Stimulated activated naive CD8-positive, alpha-beta T cell treated with anti-CD3 and anti-CD28 coated beads, Interleukin-15, Interleukin-2, amounts not matched to agents 100 ng/mL and 50 ng/mL, for 24 hours (primary cell): ENCODE data around the gene FOXE1.

Experiments
- H3K27ac Mint-ChIP-seq: one replicate; pipeline ENCODE4 v1.8.0; 2021; ENCODE audit warnings: mild to moderate bottlenecking, mixed read lengths
- H3K27me3 Mint-ChIP-seq: one replicate; pipeline ENCODE4 v1.8.0; 2021; ENCODE audit warnings: mixed read lengths
- H3K36me3 Mint-ChIP-seq: one replicate; pipeline ENCODE4 v1.8.0; 2021; ENCODE audit warnings: low read depth, mixed read lengths
- H3K4me1 Mint-ChIP-seq: one replicate; pipeline ENCODE4 v1.8.0; 2021; ENCODE audit warnings: low read depth, mixed read lengths
- H3K4me3 Mint-ChIP-seq: one replicate; pipeline ENCODE4 v1.8.0; 2021; ENCODE audit warnings: mild to moderate bottlenecking, mixed read lengths
- H3K9me3 Mint-ChIP-seq: one replicate; pipeline ENCODE4 v1.8.0; 2021; ENCODE audit warnings: mixed read lengths

FOXE1 gene

GRCh38 chr9:97840521-97840920, 12.5 kb upstream of the FOXE1 start:
- H3K4me1 Mint-ChIP-seq = no peaks in the 10 kb centered on the region
- no peak overlapping the region for H3K27ac Mint-ChIP-seq
- H3K9me3 Mint-ChIP-seq = no peaks in the 10 kb centered on the region
- no peak overlapping the region for H3K4me3 Mint-ChIP-seq
- H3K27me3 Mint-ChIP-seq = peaks cover 66% of the 10 kb centered on the region
- no peaks in the 10 kb centered on the region for H3K36me3 Mint-ChIP-seq

DNA sequence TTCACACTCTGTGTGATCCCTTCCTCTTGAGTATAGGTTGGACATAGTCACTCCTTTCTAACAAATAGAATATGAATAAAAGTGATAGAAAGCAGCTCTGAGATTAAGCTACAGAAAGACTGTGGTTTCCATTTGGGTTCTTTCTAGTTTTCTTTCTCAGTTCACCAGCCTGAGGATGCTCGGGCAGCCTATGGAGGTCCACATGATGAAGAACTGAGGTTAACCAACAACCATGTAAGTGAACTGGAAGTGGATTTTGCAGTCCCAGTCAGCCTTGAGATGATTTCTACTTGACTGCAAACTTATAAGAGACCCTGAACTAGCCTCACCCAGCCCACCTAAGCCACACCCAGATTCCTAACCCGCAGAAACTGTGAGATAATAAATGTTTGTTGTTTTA, 10.1 kb upstream of the FOXE1 start:
- H3K4me1 Mint-ChIP-seq = peaks cover 3% of the 10 kb centered on the region
- H3K4me3 Mint-ChIP-seq = no peak overlapping the region
- H3K9me3 Mint-ChIP-seq = no peaks in the 10 kb centered on the region
- H3K27ac Mint-ChIP-seq = no peak overlapping the region
- H3K36me3 Mint-ChIP-seq = no peaks in the 10 kb centered on the region
- peaks cover 73% of the 10 kb centered on the region for H3K27me3 Mint-ChIP-seq

- Mint-ChIP-seq H3K9me3 (no peaks in the 10 kb centered on the region), H3K4me1 (peaks cover 15% of the 10 kb centered on the region), H3K27me3 (peaks cover 85% of the 10 kb centered on the region), H3K4me3 (no peak overlapping the region), H3K27ac (no peak overlapping the region), H3K36me3 (no peaks in the 10 kb centered on the region)
These were observed 7.9 kb upstream of the FOXE1 start for GRCh38 chr9:97845130-97845529.

DNA sequence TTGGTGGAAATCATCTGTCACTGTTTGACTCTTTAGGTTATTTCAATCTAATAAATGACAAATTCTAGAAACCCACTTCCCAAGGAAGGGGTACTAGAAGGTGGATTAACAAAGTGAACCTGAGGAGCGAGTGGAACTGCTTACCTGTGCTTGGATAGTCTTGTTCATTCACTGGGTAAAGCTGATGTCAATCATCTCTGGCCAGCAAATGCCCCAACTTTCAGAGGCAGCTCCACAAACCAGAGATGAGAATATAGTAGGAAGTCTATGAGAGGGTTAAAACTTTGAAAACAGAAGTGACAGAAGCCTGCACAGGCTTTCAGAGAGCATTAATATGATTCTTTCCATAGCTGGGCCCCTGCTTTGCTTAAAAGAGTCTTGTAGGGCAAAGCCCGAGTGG, 7.3 kb upstream of the FOXE1 start:
- H3K4me1 Mint-ChIP-seq = peaks cover 15% of the 10 kb centered on the region
- H3K9me3 Mint-ChIP-seq = no peaks in the 10 kb centered on the region
- peaks cover 85% of the 10 kb centered on the region for H3K27me3 Mint-ChIP-seq
- no peak overlapping the region for H3K4me3 Mint-ChIP-seq
- no peak overlapping the region for H3K27ac Mint-ChIP-seq
- H3K36me3 Mint-ChIP-seq = no peaks in the 10 kb centered on the region

- H3K9me3 Mint-ChIP-seq = no peaks in the 10 kb centered on the region
- H3K36me3 Mint-ChIP-seq = no peaks in the 10 kb centered on the region
- H3K27me3 Mint-ChIP-seq = peaks cover 85% of the 10 kb centered on the region
- peaks cover 15% of the 10 kb centered on the region for H3K4me1 Mint-ChIP-seq
- no peak overlapping the region for H3K4me3 Mint-ChIP-seq
- no peak overlapping the region for H3K27ac Mint-ChIP-seq
These were observed 6.7 kb upstream of the FOXE1 start for GRCh38 chr9:97846347-97846746.

DNA sequence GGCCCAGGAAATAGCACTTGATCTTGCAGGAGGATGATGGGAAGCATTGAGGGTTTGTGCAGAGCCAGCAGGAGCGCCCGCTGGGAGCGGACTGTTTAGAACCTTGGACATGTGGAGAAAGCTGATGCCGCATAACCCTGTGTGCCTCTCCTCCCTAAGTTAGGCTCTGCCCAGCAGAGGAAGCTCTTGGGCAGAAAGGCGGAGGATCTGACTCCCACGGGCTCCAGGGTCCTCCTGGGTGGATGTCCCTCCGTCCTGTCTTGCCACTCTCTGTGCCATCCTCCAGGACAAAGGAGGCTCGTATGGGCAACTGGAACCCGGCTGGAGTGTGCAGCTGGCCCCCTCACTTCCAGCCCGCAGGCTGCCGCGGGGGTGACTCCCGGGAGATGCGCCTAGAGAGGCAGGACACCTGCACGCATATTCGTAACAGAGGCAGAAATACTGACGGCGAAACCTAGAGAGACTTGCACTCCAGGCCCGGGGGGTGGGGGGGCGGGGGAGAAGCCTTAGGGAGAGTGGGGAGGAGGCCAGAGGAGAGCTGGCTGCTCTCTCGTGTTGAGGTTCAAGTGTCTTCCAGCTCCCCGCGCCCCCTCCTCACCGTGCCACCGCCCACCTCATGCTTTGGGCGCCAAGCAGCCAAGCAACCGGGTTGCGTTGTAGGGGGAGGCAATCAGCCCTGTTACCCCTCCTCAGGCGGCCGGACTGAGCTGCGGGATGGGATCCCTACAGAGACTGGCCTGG, 5.4 kb upstream of the FOXE1 start:
- H3K27ac Mint-ChIP-seq = no peak overlapping the region
- H3K27me3 Mint-ChIP-seq = peaks cover 87% of the 10 kb centered on the region
- H3K4me1 Mint-ChIP-seq = peaks cover 21% of the 10 kb centered on the region
- no peaks in the 10 kb centered on the region for H3K36me3 Mint-ChIP-seq
- H3K9me3 Mint-ChIP-seq = no peaks in the 10 kb centered on the region
- H3K4me3 Mint-ChIP-seq = no peak overlapping the region

DNA sequence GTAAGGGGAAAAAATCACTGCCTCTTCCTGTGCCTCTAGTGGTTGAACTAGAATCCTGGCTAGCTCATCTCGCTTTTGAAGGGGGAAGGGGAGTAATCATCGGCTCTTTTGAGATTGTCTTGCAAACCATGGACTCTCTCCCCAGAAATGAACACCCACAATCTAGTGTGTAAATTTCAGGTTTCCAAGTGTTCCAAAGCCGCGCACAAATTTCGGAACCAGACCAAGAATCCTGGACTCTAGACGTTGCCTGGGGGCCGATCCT, 4.9 kb upstream of the FOXE1 start:
- no peak overlapping the region for H3K27ac Mint-ChIP-seq
- peaks cover 85% of the 10 kb centered on the region for H3K27me3 Mint-ChIP-seq
- no peak overlapping the region for H3K4me3 Mint-ChIP-seq
- peaks cover 22% of the 10 kb centered on the region for H3K4me1 Mint-ChIP-seq
- no peaks in the 10 kb centered on the region for H3K9me3 Mint-ChIP-seq
- no peaks in the 10 kb centered on the region for H3K36me3 Mint-ChIP-seq

- peak overlapping the region; percentile 60 for H3K4me3 Mint-ChIP-seq
- peaks cover 83% of the 10 kb centered on the region for H3K27me3 Mint-ChIP-seq
- H3K36me3 Mint-ChIP-seq = no peaks in the 10 kb centered on the region
- H3K9me3 Mint-ChIP-seq = no peaks in the 10 kb centered on the region
- no peak overlapping the region for H3K27ac Mint-ChIP-seq
- H3K4me1 Mint-ChIP-seq = peaks cover 22% of the 10 kb centered on the region
These were observed 4.4 kb upstream of the FOXE1 start for GRCh38 chr9:97848480-97849237.

DNA sequence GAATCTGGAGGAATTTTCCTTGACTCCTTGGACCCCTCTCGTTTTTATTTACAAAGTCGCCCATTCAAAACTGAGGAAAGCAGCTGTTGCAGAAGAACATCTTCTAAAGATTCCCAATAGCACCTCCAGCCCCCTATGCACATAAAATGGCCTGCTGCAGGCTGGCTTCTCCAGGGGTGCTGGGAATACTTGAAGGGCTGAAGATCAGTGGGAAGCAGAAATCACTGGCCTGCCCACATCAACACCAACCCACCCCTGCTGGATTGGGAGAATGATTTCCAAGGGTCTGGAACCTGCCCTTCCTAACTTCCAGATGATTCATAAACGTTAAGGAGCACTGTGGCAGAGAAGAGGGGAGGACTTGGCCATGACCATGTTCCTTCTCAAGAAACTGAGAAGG, 3.0 kb upstream of the FOXE1 start:
- no peaks in the 10 kb centered on the region for H3K9me3 Mint-ChIP-seq
- H3K4me1 Mint-ChIP-seq = peaks cover 26% of the 10 kb centered on the region
- H3K27ac Mint-ChIP-seq = no peak overlapping the region
- H3K36me3 Mint-ChIP-seq = no peaks in the 10 kb centered on the region
- H3K27me3 Mint-ChIP-seq = peaks cover 83% of the 10 kb centered on the region
- no peak overlapping the region for H3K4me3 Mint-ChIP-seq

- H3K9me3 Mint-ChIP-seq = no peaks in the 10 kb centered on the region
- no peak overlapping the region for H3K4me3 Mint-ChIP-seq
- H3K36me3 Mint-ChIP-seq = no peaks in the 10 kb centered on the region
- no peak overlapping the region for H3K27ac Mint-ChIP-seq
- peaks cover 84% of the 10 kb centered on the region for H3K27me3 Mint-ChIP-seq
- H3K4me1 Mint-ChIP-seq = peaks cover 31% of the 10 kb centered on the region
These were observed 2.1 kb upstream of the FOXE1 start for GRCh38 chr9:97850746-97851445.

DNA sequence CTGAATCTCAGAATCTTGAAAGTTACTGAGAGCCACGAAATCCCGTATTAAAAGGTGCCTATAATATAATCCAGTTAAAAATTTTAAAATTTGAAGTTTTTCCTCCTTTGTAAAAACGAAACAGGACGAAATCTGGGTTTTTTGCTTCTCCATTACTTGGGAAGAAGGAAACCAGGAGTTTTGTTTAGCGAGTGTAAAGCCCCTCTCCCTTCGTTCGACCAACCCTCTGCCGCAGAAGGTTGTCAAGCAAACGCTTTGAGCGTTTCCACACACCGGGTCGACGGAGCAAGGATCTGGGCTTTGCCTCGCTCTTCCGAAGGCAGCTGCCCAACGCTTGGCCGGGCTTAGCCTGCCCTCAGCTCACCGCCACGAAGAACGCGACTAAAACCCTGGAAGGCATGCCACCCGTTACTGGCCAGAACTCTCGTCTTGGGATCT, 1.6 kb upstream of the FOXE1 start:
- Mint-ChIP-seq H3K4me1 (peaks cover 31% of the 10 kb centered on the region), H3K36me3 (no peaks in the 10 kb centered on the region), H3K27ac (no peak overlapping the region), H3K27me3 (peaks cover 84% of the 10 kb centered on the region), H3K4me3 (no peak overlapping the region), H3K9me3 (no peaks in the 10 kb centered on the region)

DNA sequence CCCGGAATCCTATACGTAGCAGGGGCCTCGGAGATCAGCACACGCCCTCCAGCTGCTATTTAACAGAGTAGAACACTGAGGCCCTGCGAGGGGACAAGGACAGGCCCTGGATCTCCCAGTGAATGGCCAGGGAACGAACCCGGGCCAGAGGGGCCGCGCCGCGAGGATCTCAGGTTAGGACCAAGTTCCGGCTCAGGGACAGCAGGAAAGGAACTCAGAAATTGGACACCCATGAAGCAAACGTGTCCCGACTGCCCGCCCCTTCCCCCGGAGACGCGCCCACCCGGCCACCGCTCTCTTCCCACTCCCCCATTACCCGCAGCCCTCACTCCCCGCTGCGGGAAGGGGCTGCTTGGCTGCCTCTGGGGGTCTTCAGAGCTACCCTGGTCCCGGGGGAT, 1.0 kb upstream of the FOXE1 start:
- no peaks in the 10 kb centered on the region for H3K9me3 Mint-ChIP-seq
- peaks cover 31% of the 10 kb centered on the region for H3K4me1 Mint-ChIP-seq

GRCh38 chr9:97852399-97853055, 499 bp upstream of the FOXE1 start:
- Mint-ChIP-seq H3K9me3 (no peaks in the 10 kb centered on the region), H3K4me3 (peak overlapping the region; percentile 26), H3K27ac (no peak overlapping the region), H3K36me3 (no peaks in the 10 kb centered on the region), H3K4me1 (peaks cover 32% of the 10 kb centered on the region), H3K27me3 (peaks cover 85% of the 10 kb centered on the region)

More for the DNA sequence above, 1.0 kb upstream of the FOXE1 start:
- H3K36me3 Mint-ChIP-seq = no peaks in the 10 kb centered on the region
- no peak overlapping the region for H3K27ac Mint-ChIP-seq
- peaks cover 85% of the 10 kb centered on the region for H3K27me3 Mint-ChIP-seq
- H3K4me3 Mint-ChIP-seq = no peak overlapping the region

DNA sequence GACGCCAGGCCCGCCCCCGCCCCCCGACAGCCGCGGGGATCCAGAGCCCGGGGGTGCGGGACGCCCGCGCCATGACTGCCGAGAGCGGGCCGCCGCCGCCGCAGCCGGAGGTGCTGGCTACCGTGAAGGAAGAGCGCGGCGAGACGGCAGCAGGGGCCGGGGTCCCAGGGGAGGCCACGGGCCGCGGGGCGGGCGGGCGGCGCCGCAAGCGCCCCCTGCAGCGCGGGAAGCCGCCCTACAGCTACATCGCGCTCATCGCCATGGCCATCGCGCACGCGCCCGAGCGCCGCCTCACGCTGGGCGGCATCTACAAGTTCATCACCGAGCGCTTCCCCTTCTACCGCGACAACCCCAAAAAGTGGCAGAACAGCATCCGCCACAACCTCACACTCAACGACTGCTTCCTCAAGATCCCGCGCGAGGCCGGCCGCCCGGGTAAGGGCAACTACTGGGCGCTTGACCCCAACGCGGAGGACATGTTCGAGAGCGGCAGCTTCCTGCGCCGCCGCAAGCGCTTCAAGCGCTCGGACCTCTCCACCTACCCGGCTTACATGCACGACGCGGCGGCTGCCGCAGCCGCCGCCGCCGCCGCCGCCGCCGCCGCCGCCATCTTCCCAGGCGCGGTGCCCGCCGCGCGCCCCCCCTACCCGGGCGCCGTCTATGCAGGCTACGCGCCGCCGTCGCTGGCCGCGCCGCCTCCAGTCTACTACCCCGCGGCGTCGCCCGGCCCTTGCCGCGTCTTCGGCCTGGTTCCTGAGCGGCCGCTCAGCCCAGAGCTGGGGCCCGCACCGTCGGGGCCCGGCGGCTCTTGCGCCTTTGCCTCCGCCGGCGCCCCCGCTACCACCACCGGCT, 1.0 kb downstream of the FOXE1 start:
- peak overlapping the region; percentile 85 for H3K4me3 Mint-ChIP-seq
- no peaks in the 10 kb centered on the region for H3K9me3 Mint-ChIP-seq
- peaks cover 33% of the 10 kb centered on the region for H3K4me1 Mint-ChIP-seq
- peak overlapping the region; percentile 40 for H3K27ac Mint-ChIP-seq
- peaks cover 85% of the 10 kb centered on the region for H3K27me3 Mint-ChIP-seq
- no peaks in the 10 kb centered on the region for H3K36me3 Mint-ChIP-seq
